ENCODE data around the gene RFC1. TPM values are rescaled to one million over a fixed set of nuclear protein-coding genes. Genes with fewer than 3 reads are reported as not detected.

Gene RFC1
- total RNA-seq, 1 donor from 2014 or later = 39.5 TPM

GRCh38 chr4:39255266-39255665 is 110.9 kb downstream of the RFC1 start:
- H3K9me3 ChIP-seq = no peaks in the 10 kb centered on the region
- H3K27ac ChIP-seq = peak overlapping the region; percentile 15 to 79
- H3K36me3 ChIP-seq = peaks cover 0 to 4% of the 10 kb centered on the region in 2 donors
- TF ChIP-seq, protein P1, sequence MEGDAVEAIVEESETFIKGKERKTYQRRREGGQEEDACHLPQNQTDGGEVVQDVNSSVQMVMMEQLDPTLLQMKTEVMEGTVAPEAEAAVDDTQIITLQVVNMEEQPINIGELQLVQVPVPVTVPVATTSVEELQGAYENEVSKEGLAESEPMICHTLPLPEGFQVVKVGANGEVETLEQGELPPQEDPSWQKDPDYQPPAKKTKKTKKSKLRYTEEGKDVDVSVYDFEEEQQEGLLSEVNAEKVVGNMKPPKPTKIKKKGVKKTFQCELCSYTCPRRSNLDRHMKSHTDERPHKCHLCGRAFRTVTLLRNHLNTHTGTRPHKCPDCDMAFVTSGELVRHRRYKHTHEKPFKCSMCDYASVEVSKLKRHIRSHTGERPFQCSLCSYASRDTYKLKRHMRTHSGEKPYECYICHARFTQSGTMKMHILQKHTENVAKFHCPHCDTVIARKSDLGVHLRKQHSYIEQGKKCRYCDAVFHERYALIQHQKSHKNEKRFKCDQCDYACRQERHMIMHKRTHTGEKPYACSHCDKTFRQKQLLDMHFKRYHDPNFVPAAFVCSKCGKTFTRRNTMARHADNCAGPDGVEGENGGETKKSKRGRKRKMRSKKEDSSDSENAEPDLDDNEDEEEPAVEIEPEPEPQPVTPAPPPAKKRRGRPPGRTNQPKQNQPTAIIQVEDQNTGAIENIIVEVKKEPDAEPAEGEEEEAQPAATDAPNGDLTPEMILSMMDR (IDR thresholded peaks at IDR 0.05) = no peak
- intact Hi-C loops (cut with DNase I) = no loop called here
- no peak overlapping the region for H3K4me3 ChIP-seq
- peaks cover 0 to 17% of the 10 kb centered on the region in 2 donors for H3K4me1 ChIP-seq
- no peaks in the 10 kb centered on the region for H3K27me3 ChIP-seq
- no peak for DNase-seq (ENCODE audit: low spot score in 2 of 2)

- no peak overlapping the region for H3K27ac ChIP-seq
- DNase-seq (ENCODE audit: low spot score in 2 of 2) = no peak
- H3K27me3 ChIP-seq = no peaks in the 10 kb centered on the region
- intact Hi-C loops (cut with DNase I) = no loop called here
- TF ChIP-seq, protein P1 (IDR thresholded peaks at IDR 0.05) = no peak
- H3K36me3 ChIP-seq = peaks cover 7 to 26% of the 10 kb centered on the region in 2 donors
- no peaks in the 10 kb centered on the region for H3K9me3 ChIP-seq
- H3K4me1 ChIP-seq = no peaks in the 10 kb centered on the region
- no peak overlapping the region for H3K4me3 ChIP-seq
These were observed 122.7 kb downstream of the RFC1 start for GRCh38 chr4:39243462-39243861.

Other genes starting within 250 kb of the RFC1 start
- gene WDR19, start 183.8 kb downstream of the RFC1 start, total RNA-seq = 28.3 TPM
- not detected for gene KLB, start 40.6 kb upstream of the RFC1 start, total RNA-seq
- 1,701 TPM for gene RPL9, start 92.6 kb upstream of the RFC1 start, total RNA-seq
- gene LIAS, start 92.7 kb upstream of the RFC1 start, total RNA-seq = 2.9 TPM
- gene UGDH, start 161.1 kb upstream of the RFC1 start, total RNA-seq = 81.1 TPM